Mesenchymal stem cell (in vitro differentiated cells and primary cell): ENCODE measurements around the gene UBR1.

Experiments used
- DNase-seq: peaks from one replicate; pipeline ENCODE4 v3.0.0-alpha.2; 2013
- H2AFZ ChIP-seq: one replicate; pipeline ENCODE4 v1.6.1; 2013; ENCODE audit warnings: low read depth, mild to moderate bottlenecking, control low read depth, inconsistent platforms, low read length, moderate library complexity
- H2AK5ac ChIP-seq: 2 replicates; pipeline ENCODE4 v1.6.1; 2013; ENCODE audit warnings: low read length, moderate library complexity, mild to moderate bottlenecking, inconsistent platforms; ENCODE audit not compliant: severe bottlenecking
- H2BK120ac ChIP-seq: one replicate; pipeline ENCODE4 v1.6.1; 2013; ENCODE audit warnings: low read depth, mild to moderate bottlenecking, inconsistent platforms, low read length, moderate library complexity
- H2BK12ac ChIP-seq, 2 experiments: one replicate each; pipeline ENCODE4 v1.6.1; 2013; ENCODE audit warnings: inconsistent platforms in 2 of 2, low read length in 2 of 2, mild to moderate bottlenecking in 2 of 2, moderate library complexity in 2 of 2, control low read depth in 1 of 2
- H2BK15ac ChIP-seq: one replicate; pipeline ENCODE4 v1.6.1; 2013; ENCODE audit warnings: mild to moderate bottlenecking, low read depth, inconsistent platforms; ENCODE audit not compliant: poor library complexity, severe bottlenecking
- H2BK5ac ChIP-seq: 2 replicates; pipeline ENCODE4 v1.6.1; 2013; ENCODE audit warnings: low read depth, mild to moderate bottlenecking, low read length, control low read depth, inconsistent platforms; ENCODE audit not compliant: poor library complexity, severe bottlenecking
- H3K14ac ChIP-seq, 2 experiments: one replicate each; pipeline ENCODE4 v1.6.1; 2013; ENCODE audit warnings: inconsistent platforms in 2 of 2, low read length in 2 of 2, control low read depth in 1 of 2, mild to moderate bottlenecking in 1 of 2, moderate library complexity in 1 of 2
- H3K18ac ChIP-seq, 2 experiments: one replicate each; pipeline ENCODE4 v1.6.1; 2013; ENCODE audit warnings: inconsistent platforms in 2 of 2, low read length in 2 of 2, control low read depth in 1 of 2, low read depth in 1 of 2, mild to moderate bottlenecking in 1 of 2
- H3K23ac ChIP-seq, 2 experiments: one replicate each; pipeline ENCODE4 v1.6.1; 2013; ENCODE audit warnings: inconsistent platforms in 2 of 2, low read length in 2 of 2, mild to moderate bottlenecking in 2 of 2, moderate library complexity in 2 of 2, control low read depth in 1 of 2
- H3K27ac ChIP-seq: 2 replicates; pipeline ENCODE4 v1.5.1; 2013; ENCODE audit warnings: mild to moderate bottlenecking, moderate library complexity, low read length, control low read depth, inconsistent platforms; ENCODE audit not compliant: poor library complexity, severe bottlenecking
- H3K27me3 ChIP-seq, 2 experiments: 2 replicates each; pipeline versions ENCODE4 v1.6.1 to v1.7.0; 2013; ENCODE audit warnings: low read length in 2 of 2, mild to moderate bottlenecking in 2 of 2, moderate library complexity in 2 of 2, control low read depth in 1 of 2, inconsistent platforms in 1 of 2; ENCODE audit not compliant: control insufficient read depth in 1 of 2, insufficient read depth in 1 of 2
- H3K36me3 ChIP-seq, 2 experiments: 2 replicates each; pipeline versions ENCODE4 v1.6.1 to v1.7.0; 2013; ENCODE audit warnings: low read length in 2 of 2, control low read depth in 1 of 2, inconsistent platforms in 1 of 2, low read depth in 1 of 2, mild to moderate bottlenecking in 1 of 2; ENCODE audit not compliant: insufficient read depth in 2 of 2, control insufficient read depth in 1 of 2
- H3K4ac ChIP-seq, 2 experiments: one replicate each; pipeline ENCODE4 v1.6.1; 2013; ENCODE audit warnings: inconsistent platforms in 2 of 2, low read length in 2 of 2, mild to moderate bottlenecking in 2 of 2, moderate library complexity in 2 of 2, control low read depth in 1 of 2, low read depth in 1 of 2
- H3K4me1 ChIP-seq: 2 replicates; pipeline ENCODE4 v1.6.1; 2013; ENCODE audit warnings: low read depth, low read length, control low read depth; ENCODE audit not compliant: control insufficient read depth, insufficient read depth
- H3K4me2 ChIP-seq: 2 replicates; pipeline ENCODE4 v1.6.1; 2013; ENCODE audit warnings: low read length, mild to moderate bottlenecking, inconsistent platforms; ENCODE audit not compliant: poor library complexity, severe bottlenecking
- H3K4me3 ChIP-seq, 2 experiments: 2 replicates each; pipeline versions ENCODE4 v1.5.1 to v1.7.0; 2013; ENCODE audit warnings: low read length in 2 of 2, mild to moderate bottlenecking in 2 of 2, control low read depth in 1 of 2, low read depth in 1 of 2; ENCODE audit not compliant: insufficient read depth in 1 of 2
- H3K79me1 ChIP-seq: replicated peaks from 2 replicates; pipeline ENCODE4 v1.6.1; 2013; ENCODE audit warnings: mild to moderate bottlenecking, control low read depth, low read length, inconsistent platforms; ENCODE audit not compliant: poor library complexity, severe bottlenecking
- H3K9ac ChIP-seq: 2 replicates; pipeline ENCODE4 v1.7.0; 2013; ENCODE audit warnings: mild to moderate bottlenecking, low read length, moderate library complexity
- H3K9me3 ChIP-seq: 2 replicates; pipeline ENCODE4 v1.7.0; 2013; ENCODE audit warnings: mild to moderate bottlenecking, low read length; ENCODE audit not compliant: control insufficient read depth
- H4K8ac ChIP-seq: one replicate; pipeline ENCODE4 v1.6.1; 2013; ENCODE audit warnings: inconsistent platforms, mild to moderate bottlenecking, low read length, moderate library complexity
- H4K91ac ChIP-seq: one replicate; pipeline ENCODE4 v1.6.1; 2013; ENCODE audit warnings: mild to moderate bottlenecking, low read length, inconsistent platforms
- WGBS: methylation state at CpG from one replicate; pipeline ENCODE4 v1.1.7; 2013; ENCODE audit warnings: mixed read lengths; 5-methylcytosine and 5-hydroxymethylcytosine counted together

The UBR1 gene

DNA sequence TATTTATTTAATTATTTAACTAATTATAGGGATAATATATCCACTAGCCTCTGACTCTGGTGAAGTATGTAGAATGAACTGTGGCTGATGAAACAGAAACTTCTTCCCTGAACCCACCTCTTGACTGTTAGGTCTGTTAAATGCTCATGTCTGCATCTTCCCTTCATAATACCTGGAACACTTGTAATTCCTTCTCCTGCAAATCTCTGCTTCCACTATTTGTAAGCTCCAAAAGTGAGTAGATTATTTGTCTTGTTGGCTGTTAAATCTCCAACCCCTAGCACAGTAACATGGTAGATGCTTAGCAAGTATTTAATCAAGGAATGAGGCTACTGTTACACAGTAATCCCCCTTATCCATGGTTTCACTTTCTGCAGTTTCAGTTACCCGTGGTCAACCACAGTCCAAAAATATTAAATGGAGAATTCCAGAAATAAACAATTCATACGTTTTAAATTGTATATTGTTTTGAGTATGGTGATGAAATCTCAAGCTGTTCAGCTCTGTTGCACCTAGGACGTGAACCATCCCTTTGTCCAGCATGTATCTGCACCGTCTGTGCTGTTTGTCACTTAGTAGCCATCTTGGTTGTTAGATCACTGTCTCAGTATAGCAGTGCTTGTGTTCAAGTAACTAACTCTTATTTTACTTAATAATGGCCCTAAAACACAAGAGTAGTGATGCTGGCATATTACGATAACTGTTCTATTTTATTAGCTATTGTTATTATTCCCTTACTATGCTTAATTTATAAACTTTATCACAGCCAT, 190.9 kb downstream of the UBR1 start:
- Histone ChIP-seq H3K36me3 (no peaks in the 10 kb centered on the region), H4K8ac (no peak overlapping the region), H3K27ac (no peak overlapping the region), H3K14ac (no peak overlapping the region), H3K9me3 (no peaks in the 10 kb centered on the region), H3K79me1 (peaks cover 11% of the 10 kb centered on the region), H2BK120ac (no peak overlapping the region), H2BK12ac (no peak overlapping the region), H3K18ac (no peak overlapping the region), H4K91ac (no peak overlapping the region), H3K4me2 (peak overlapping the region; percentile 38), H3K4ac (no peak overlapping the region), H2AK5ac (no peak overlapping the region), H3K4me3 (peak overlapping the region in 1 of 2 experiments; percentile 42), H3K27me3 (no peaks in the 10 kb centered on the region), H3K23ac (no peak overlapping the region), H3K4me1 (no peaks in the 10 kb centered on the region), H3K9ac (peak overlapping the region; percentile 28), H2BK5ac (no peak overlapping the region), H2AFZ (no peak overlapping the region), H2BK15ac (no peak overlapping the region)
- DNase-seq: peak; percentile 45
- whole genome bisulfite sequencing: 60% methylated on average over 2 of the region's 5 CpGs

DNA sequence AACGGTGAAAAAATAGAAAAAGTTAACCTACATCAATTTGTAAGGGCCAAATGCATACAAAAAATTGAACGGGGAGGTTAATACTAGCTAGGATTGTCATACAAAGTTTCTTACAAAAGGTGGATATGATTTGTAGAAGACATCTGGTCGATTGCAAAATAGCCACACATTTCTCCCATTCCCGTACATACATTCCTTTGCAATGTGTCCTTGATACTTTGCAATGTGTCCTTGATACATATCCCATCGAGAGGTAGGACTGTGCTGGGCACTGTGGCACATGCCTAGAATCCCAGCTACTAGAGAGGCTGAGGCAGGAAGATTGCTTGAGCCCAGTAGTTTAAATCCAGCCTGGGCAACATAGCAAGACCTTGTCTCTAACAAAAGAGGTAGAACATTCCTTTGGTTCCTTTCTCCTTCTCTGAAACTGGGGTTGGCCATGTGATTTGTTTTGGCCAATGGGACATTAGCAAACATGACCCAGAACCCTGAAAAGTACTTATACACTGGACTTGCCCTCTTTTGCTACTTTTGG, 194.7 kb downstream of the UBR1 start:
- Histone ChIP-seq H3K4me3 (no peak overlapping the region), H3K27me3 (no peaks in the 10 kb centered on the region), H3K18ac (no peak overlapping the region), H2BK12ac (no peak overlapping the region), H3K4me2 (no peak overlapping the region), H2BK15ac (no peak overlapping the region), H3K4me1 (no peaks in the 10 kb centered on the region), H3K36me3 (no peaks in the 10 kb centered on the region), H3K4ac (no peak overlapping the region), H2BK120ac (no peak overlapping the region), H4K91ac (no peak overlapping the region), H2BK5ac (no peak overlapping the region), H2AFZ (no peak overlapping the region), H3K23ac (no peak overlapping the region), H3K27ac (no peak overlapping the region), H3K9me3 (no peaks in the 10 kb centered on the region), H3K9ac (no peak overlapping the region), H4K8ac (no peak overlapping the region), H3K14ac (no peak overlapping the region), H2AK5ac (no peak overlapping the region), H3K79me1 (peaks cover 14% of the 10 kb centered on the region)
- 81% methylated on average over 4 of the region's 5 CpGs for WGBS
- no peak for DNase-seq

DNA sequence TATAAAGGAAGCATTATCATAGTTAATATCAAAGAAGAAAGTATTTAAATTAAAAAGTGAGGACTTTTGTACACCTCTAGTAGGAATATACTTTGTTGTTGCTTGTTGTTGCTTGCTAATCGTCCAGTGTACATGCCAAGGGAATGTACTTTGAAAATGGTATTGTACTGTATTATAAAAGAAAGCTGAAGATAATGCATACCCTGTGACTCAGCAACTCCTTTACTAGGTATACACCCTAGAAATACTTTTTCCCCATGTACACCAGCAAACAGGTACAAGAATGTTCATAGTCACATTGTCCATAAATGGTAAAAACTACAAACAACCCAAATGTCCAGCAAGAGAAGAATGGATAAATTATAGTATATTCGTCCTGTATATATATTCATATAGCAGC, 197.3 kb downstream of the UBR1 start:
- Histone ChIP-seq H3K4me1 (no peaks in the 10 kb centered on the region), H3K4me3 (no peak overlapping the region), H2AFZ (no peak overlapping the region), H3K9me3 (no peaks in the 10 kb centered on the region), H3K23ac (no peak overlapping the region), H3K4ac (no peak overlapping the region), H2AK5ac (no peak overlapping the region), H3K27ac (no peak overlapping the region), H3K27me3 (no peaks in the 10 kb centered on the region), H4K8ac (no peak overlapping the region), H2BK15ac (no peak overlapping the region), H2BK12ac (no peak overlapping the region), H3K9ac (no peak overlapping the region), H3K36me3 (no peaks in the 10 kb centered on the region), H4K91ac (no peak overlapping the region), H3K4me2 (no peak overlapping the region), H3K18ac (no peak overlapping the region), H3K14ac (no peak overlapping the region), H3K79me1 (peaks cover 16% of the 10 kb centered on the region), H2BK5ac (no peak overlapping the region), H2BK120ac (no peak overlapping the region)
- 100% methylated on average over 1 of the region's 2 CpGs for WGBS
- DNase-seq: no peak

GRCh38 chr15:42903388-42904324, 202.2 kb downstream of the UBR1 start:
- Histone ChIP-seq H3K79me1 (peaks cover 19% of the 10 kb centered on the region), H3K23ac (no peak overlapping the region), H3K9ac (peak overlapping the region; percentile 21), H2BK120ac (no peak overlapping the region), H3K18ac (no peak overlapping the region), H4K91ac (no peak overlapping the region), H4K8ac (no peak overlapping the region), H3K36me3 (no peaks in the 10 kb centered on the region), H3K9me3 (no peaks in the 10 kb centered on the region), H2BK5ac (no peak overlapping the region), H3K4me2 (no peak overlapping the region), H3K4ac (no peak overlapping the region), H2AK5ac (no peak overlapping the region), H2AFZ (no peak overlapping the region), H3K27ac (no peak overlapping the region), H3K4me1 (no peaks in the 10 kb centered on the region), H3K4me3 (no peak overlapping the region), H2BK12ac (no peak overlapping the region), H2BK15ac (no peak overlapping the region), H3K14ac (no peak overlapping the region), H3K27me3 (no peaks in the 10 kb centered on the region)
- DNase-seq: no peak
- 96% methylated on average over 3 of the region's 5 CpGs for whole genome bisulfite sequencing
